ENCODE data around the gene FST.

DNA sequence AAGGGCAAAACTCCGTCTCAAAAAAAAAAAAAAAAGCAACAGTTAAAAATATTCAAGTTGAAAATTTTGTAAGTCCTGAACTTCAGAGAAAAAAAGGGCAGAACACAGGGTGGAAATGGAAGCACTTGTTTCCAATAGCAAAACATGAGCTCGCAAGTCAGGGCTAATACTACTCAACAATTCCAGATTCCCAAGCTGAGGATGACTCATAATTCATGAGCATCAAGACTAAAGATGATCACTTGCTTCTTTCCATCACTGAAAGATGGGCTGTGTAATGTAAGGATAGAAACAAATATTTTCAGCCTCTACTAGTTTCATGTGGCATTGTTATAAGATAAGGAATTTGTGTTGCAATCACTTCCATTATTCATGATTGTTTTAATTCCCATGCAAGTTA lies 33.5 kb upstream of the FST start:
- TF ChIP-seq RAD21 (conservative IDR thresholded peaks at IDR 0.05): no peak
- TF ChIP-seq POLR2AphosphoS5 (IDR thresholded peaks at IDR 0.05): no peak
- TF ChIP-seq, protein P1, sequence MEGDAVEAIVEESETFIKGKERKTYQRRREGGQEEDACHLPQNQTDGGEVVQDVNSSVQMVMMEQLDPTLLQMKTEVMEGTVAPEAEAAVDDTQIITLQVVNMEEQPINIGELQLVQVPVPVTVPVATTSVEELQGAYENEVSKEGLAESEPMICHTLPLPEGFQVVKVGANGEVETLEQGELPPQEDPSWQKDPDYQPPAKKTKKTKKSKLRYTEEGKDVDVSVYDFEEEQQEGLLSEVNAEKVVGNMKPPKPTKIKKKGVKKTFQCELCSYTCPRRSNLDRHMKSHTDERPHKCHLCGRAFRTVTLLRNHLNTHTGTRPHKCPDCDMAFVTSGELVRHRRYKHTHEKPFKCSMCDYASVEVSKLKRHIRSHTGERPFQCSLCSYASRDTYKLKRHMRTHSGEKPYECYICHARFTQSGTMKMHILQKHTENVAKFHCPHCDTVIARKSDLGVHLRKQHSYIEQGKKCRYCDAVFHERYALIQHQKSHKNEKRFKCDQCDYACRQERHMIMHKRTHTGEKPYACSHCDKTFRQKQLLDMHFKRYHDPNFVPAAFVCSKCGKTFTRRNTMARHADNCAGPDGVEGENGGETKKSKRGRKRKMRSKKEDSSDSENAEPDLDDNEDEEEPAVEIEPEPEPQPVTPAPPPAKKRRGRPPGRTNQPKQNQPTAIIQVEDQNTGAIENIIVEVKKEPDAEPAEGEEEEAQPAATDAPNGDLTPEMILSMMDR (IDR thresholded peaks at IDR 0.05; ENCODE audit: poor library complexity, severe bottlenecking): no peak
- no peak for TF ChIP-seq EZH2 (IDR thresholded peaks at IDR 0.05; ENCODE audit: borderline replicate concordance, insufficient read depth, low read length, poor library complexity, severe bottlenecking)

Data from neural cell (in vitro differentiated cells).